ENCODE results near the gene DHRSX. TPM values are rescaled to one million over a fixed set of nuclear protein-coding genes. Genes with fewer than 3 reads are reported as not detected.

The DHRSX gene
- total RNA-seq, 1 experiment from 2014 or later: 23.9 TPM

GRCh38 chrX:2324151-2324550 is 176.6 kb downstream of the DHRSX start:
- H3K27me3 Mint-ChIP-seq (ENCODE audit: insufficient read depth, unreplicated experiment): no peaks in the 10 kb centered on the region
- no TSS peak for BruUV-seq (replicated peaks)
- ChIA-PET POLR2A (no interaction called here), CTCF (no interaction called here)
- no peak for DNase-seq (ENCODE audit: unreplicated experiment)
- TF ChIP-seq CTCF (IDR thresholded peaks at IDR 0.05; ENCODE audit: unreplicated experiment): no peak
- H3K4me1 Mint-ChIP-seq (ENCODE audit: insufficient read depth, unreplicated experiment): no peaks in the 10 kb centered on the region
- intact Hi-C loops (cut with micrococcal nuclease): no loop called here
- no peaks in the 10 kb centered on the region for H3K36me3 Mint-ChIP-seq (ENCODE audit: insufficient read depth, unreplicated experiment)
- H3K27ac Mint-ChIP-seq (ENCODE audit: low read depth, unreplicated experiment): no peak overlapping the region
- no peak overlapping the region for H3K4me3 Mint-ChIP-seq (ENCODE audit: unreplicated experiment)
- peaks cover 8% of the 10 kb centered on the region for H3K9me3 Mint-ChIP-seq (ENCODE audit: unreplicated experiment)

GRCh38 chrX:2321411-2321810 is 179.4 kb downstream of the DHRSX start:
- no peak overlapping the region for H3K27ac Mint-ChIP-seq (ENCODE audit: low read depth, unreplicated experiment)
- no peak for TF ChIP-seq CTCF (IDR thresholded peaks at IDR 0.05; ENCODE audit: unreplicated experiment)

GRCh38 chrX:2320580-2321327 is 180.0 kb downstream of the DHRSX start:
- peak; percentile 91 for DNase-seq (ENCODE audit: unreplicated experiment)
- no peak overlapping the region for H3K4me3 Mint-ChIP-seq (ENCODE audit: unreplicated experiment)
- peaks cover 4% of the 10 kb centered on the region for H3K9me3 Mint-ChIP-seq (ENCODE audit: unreplicated experiment)
- H3K27me3 Mint-ChIP-seq (ENCODE audit: insufficient read depth, unreplicated experiment): no peaks in the 10 kb centered on the region
- POLR2A ChIA-PET: no interaction called here
- intact Hi-C loops (cut with micrococcal nuclease): no loop called here
- no peak overlapping the region for H3K27ac Mint-ChIP-seq (ENCODE audit: low read depth, unreplicated experiment)
- no TSS peak for BruUV-seq (replicated peaks)
- H3K36me3 Mint-ChIP-seq (ENCODE audit: insufficient read depth, unreplicated experiment): peaks cover 6% of the 10 kb centered on the region
- H3K4me1 Mint-ChIP-seq (ENCODE audit: insufficient read depth, unreplicated experiment): no peaks in the 10 kb centered on the region
- CTCF ChIA-PET: no interaction called here
- TF ChIP-seq CTCF (IDR thresholded peaks at IDR 0.05; ENCODE audit: unreplicated experiment): no peak

More at GRCh38 chrX:2321411-2321810, 179.4 kb downstream of the DHRSX start:
- H3K9me3 Mint-ChIP-seq (ENCODE audit: unreplicated experiment): peaks cover 8% of the 10 kb centered on the region
- CTCF ChIA-PET: no interaction called here
- H3K27me3 Mint-ChIP-seq (ENCODE audit: insufficient read depth, unreplicated experiment): no peaks in the 10 kb centered on the region
- intact Hi-C loops (cut with micrococcal nuclease): no loop called here
- POLR2A ChIA-PET: no interaction called here
- no peak overlapping the region for H3K4me3 Mint-ChIP-seq (ENCODE audit: unreplicated experiment)
- H3K4me1 Mint-ChIP-seq (ENCODE audit: insufficient read depth, unreplicated experiment): no peaks in the 10 kb centered on the region
- no peak for DNase-seq (ENCODE audit: unreplicated experiment)
- BruUV-seq (replicated peaks): no TSS peak
- peaks cover 6% of the 10 kb centered on the region for H3K36me3 Mint-ChIP-seq (ENCODE audit: insufficient read depth, unreplicated experiment)

GRCh38 chrX:2320089-2320488 is 180.7 kb downstream of the DHRSX start:
- no peaks in the 10 kb centered on the region for H3K27me3 Mint-ChIP-seq (ENCODE audit: insufficient read depth, unreplicated experiment)
- H3K36me3 Mint-ChIP-seq (ENCODE audit: insufficient read depth, unreplicated experiment): peaks cover 6% of the 10 kb centered on the region
- BruUV-seq (replicated peaks): no TSS peak
- no peak for DNase-seq (ENCODE audit: unreplicated experiment)
- H3K4me1 Mint-ChIP-seq (ENCODE audit: insufficient read depth, unreplicated experiment): no peaks in the 10 kb centered on the region
- intact Hi-C loops (cut with micrococcal nuclease): no loop called here
- ChIA-PET POLR2A (no interaction called here), CTCF (no interaction called here)
- no peak for TF ChIP-seq CTCF (IDR thresholded peaks at IDR 0.05; ENCODE audit: unreplicated experiment)
- H3K4me3 Mint-ChIP-seq (ENCODE audit: unreplicated experiment): no peak overlapping the region
- no peak overlapping the region for H3K27ac Mint-ChIP-seq (ENCODE audit: low read depth, unreplicated experiment)
- no peaks in the 10 kb centered on the region for H3K9me3 Mint-ChIP-seq (ENCODE audit: unreplicated experiment)

Data from MCF 10A (cell line).